OCI-LY7 (cell line): ENCODE results near the gene DNAJC18. TPM values are rescaled to one million over a fixed set of nuclear protein-coding genes. Genes with fewer than 3 reads are reported as not detected.

Source experiments
- BruUV-seq: library from RNA; stranded (reverse); fragments of 400-500 nt; replicated peaks from 2 replicates; lab custom pipeline; 2021; lab: Mats Ljungman, UMichigan
- CTCF ChIA-PET: fragments of 300-600 bp; sonication (Branson Sonifier 250); formaldehyde crosslinking; loops from one replicate; lab custom pipeline; 2022; ENCODE audit warnings: antibody characterized with exemption; ENCODE audit not compliant: unreplicated experiment; lab: Charles Lee
- POLR2A ChIA-PET: fragments of 300-600 bp; sonication (Branson Sonifier 250); formaldehyde crosslinking; loops from one replicate; lab custom pipeline; 2022; ENCODE audit warnings: antibody characterized with exemption; lab: Charles Lee
- DNase-seq: peaks from one replicate; pipeline ENCODE4 v3.0.0-alpha.2; 2015; ENCODE audit warnings: low spot score
- H2AFZ ChIP-seq: fragments of 200-600 bp; sonication (generic), shearing (Covaris generic); 2 replicates; pipeline ENCODE4 v1.6.1; 2014; ENCODE audit warnings: mild to moderate bottlenecking, antibody characterized with exemption, low read length, moderate library complexity
- H3K27ac ChIP-seq: fragments of 200-600 bp; sonication (generic); 2 replicates; pipeline ENCODE4 v1.5.1; 2014; ENCODE audit warnings: mixed run types, low read depth, mild to moderate bottlenecking, moderate library complexity, low read length, inconsistent platforms; ENCODE audit not compliant: poor library complexity, severe bottlenecking
- H3K36me3 ChIP-seq: fragments of 200-600 bp; sonication (generic); 2 replicates; pipeline ENCODE4 v1.6.1; 2014; ENCODE audit warnings: mild to moderate bottlenecking, antibody characterized with exemption, low read length, moderate library complexity, mixed read lengths; ENCODE audit not compliant: insufficient read depth
- H3K4me1 ChIP-seq: fragments of 200-600 bp; sonication (generic); 2 replicates; pipeline ENCODE4 v1.5.1; 2014; ENCODE audit warnings: mild to moderate bottlenecking, low read length; ENCODE audit not compliant: insufficient read depth, poor library complexity, severe bottlenecking
- H3K4me2 ChIP-seq: fragments of 200-600 bp; sonication (generic); 2 replicates; pipeline ENCODE4 v1.6.1; 2014; ENCODE audit warnings: mild to moderate bottlenecking, low read length
- H3K4me3 ChIP-seq: fragments of 200-600 bp; sonication (generic); 2 replicates; pipeline ENCODE4 v1.5.1; 2014; ENCODE audit warnings: mild to moderate bottlenecking, low read depth, low read length; ENCODE audit not compliant: poor library complexity, severe bottlenecking
- H3K79me2 ChIP-seq: fragments of 200-600 bp; sonication (generic); 2 replicates; pipeline ENCODE4 v1.6.1; 2016; ENCODE audit warnings: low read depth, mild to moderate bottlenecking, low read length, moderate library complexity, mixed read lengths; ENCODE audit not compliant: insufficient read depth
- H3K9me2 ChIP-seq: fragments of 200-600 bp; sonication (generic); 2 replicates; pipeline ENCODE4 v1.6.1; 2016; ENCODE audit warnings: mild to moderate bottlenecking, low read length, mixed read lengths; ENCODE audit not compliant: insufficient read depth
- H3K9me3 ChIP-seq: fragments of 200-600 bp; sonication (generic); 2 replicates; pipeline ENCODE4 v1.6.1; 2014; ENCODE audit warnings: mild to moderate bottlenecking, mixed run types, low read length, mixed read lengths
- H4K20me1 ChIP-seq: fragments of 200-600 bp; sonication (generic); 2 replicates; pipeline ENCODE4 v1.6.1; 2014; ENCODE audit warnings: mild to moderate bottlenecking, antibody characterized with exemption, low read length, moderate library complexity, mixed read lengths; ENCODE audit not compliant: insufficient read depth
- EZH2phosphoT487 ChIP-seq: fragments of 200-600 bp; sonication (generic); IDR thresholded peaks from 2 replicates; pipeline ENCODE4 v1.6.1; 2018; ENCODE audit warnings: low read depth, borderline replicate concordance, mild to moderate bottlenecking, mixed run types, antibody characterized with exemption, low read length, moderate library complexity, mixed read lengths
- intact Hi-C: fragments of 100-400 bp; cut with micrococcal nuclease; formaldehyde crosslinking; loops from one replicate; pipeline ENCODE4 v1.10.0; 2022; ENCODE audit not compliant: unreplicated experiment
- total RNA-seq, 2 experiments: library from RNA; depleted of rRNA in 1 of 2; stranded (reverse); fragments of >200 nt in 1 of 2; shearing (Covaris generic) in 1 of 2; gene quantifications; 2 replicates each; pipeline ENCODE4 v1.2.3, GENCODE V29; 2014 to 2022
- TF ChIP-seq, protein P1 (sequence below): fragments of 200-600 bp; sonication (generic); conservative IDR thresholded peaks from 2 replicates; pipeline ENCODE4 v1.5.1; 2014; ENCODE audit warnings: mild to moderate bottlenecking, antibody characterized with exemption, low read length, moderate library complexity, mixed read lengths

DNAJC18 gene
- total RNA-seq, 2 experiments from 2014 or later = 1.2 to 12.6 TPM

GRCh38 chr5:139385061-139386049 is 54.0 kb downstream of the DNAJC18 start:
- Histone ChIP-seq H3K4me3 (peak overlapping the region; percentile 79), H3K79me2 (peaks cover 53% of the 10 kb centered on the region), H3K4me2 (peak overlapping the region; percentile 99), H3K4me1 (peaks cover 70% of the 10 kb centered on the region), H3K9me2 (no peaks in the 10 kb centered on the region), H4K20me1 (peaks cover 7% of the 10 kb centered on the region; the same call in 1 of the 2 replicates), H2AFZ (no peak overlapping the region), H3K36me3 (peaks cover 55% of the 10 kb centered on the region), H3K27ac (peak overlapping the region; percentile 90), H3K9me3 (no peaks in the 10 kb centered on the region)
- intact Hi-C loops = no loop called here
- no peak for TF ChIP-seq EZH2phosphoT487
- TF ChIP-seq, protein P1, sequence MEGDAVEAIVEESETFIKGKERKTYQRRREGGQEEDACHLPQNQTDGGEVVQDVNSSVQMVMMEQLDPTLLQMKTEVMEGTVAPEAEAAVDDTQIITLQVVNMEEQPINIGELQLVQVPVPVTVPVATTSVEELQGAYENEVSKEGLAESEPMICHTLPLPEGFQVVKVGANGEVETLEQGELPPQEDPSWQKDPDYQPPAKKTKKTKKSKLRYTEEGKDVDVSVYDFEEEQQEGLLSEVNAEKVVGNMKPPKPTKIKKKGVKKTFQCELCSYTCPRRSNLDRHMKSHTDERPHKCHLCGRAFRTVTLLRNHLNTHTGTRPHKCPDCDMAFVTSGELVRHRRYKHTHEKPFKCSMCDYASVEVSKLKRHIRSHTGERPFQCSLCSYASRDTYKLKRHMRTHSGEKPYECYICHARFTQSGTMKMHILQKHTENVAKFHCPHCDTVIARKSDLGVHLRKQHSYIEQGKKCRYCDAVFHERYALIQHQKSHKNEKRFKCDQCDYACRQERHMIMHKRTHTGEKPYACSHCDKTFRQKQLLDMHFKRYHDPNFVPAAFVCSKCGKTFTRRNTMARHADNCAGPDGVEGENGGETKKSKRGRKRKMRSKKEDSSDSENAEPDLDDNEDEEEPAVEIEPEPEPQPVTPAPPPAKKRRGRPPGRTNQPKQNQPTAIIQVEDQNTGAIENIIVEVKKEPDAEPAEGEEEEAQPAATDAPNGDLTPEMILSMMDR = peak; percentile 69
- ChIA-PET POLR2A (interaction anchor here (0.9 kb wide), 1 partner anchor 92 kb away, joined by 3 read pairs; the partner anchor contains the start of gene MATR3), CTCF (no interaction called here)
- peak; percentile 63 for DNase-seq
- BruUV-seq = no TSS peak

GRCh38 chr5:139384591-139385051 is 54.7 kb downstream of the DNAJC18 start:
- Histone ChIP-seq H4K20me1 (peaks cover 7% of the 10 kb centered on the region; the same call in 1 of the 2 replicates), H3K4me3 (peak overlapping the region; percentile 79), H3K9me3 (no peaks in the 10 kb centered on the region), H3K9me2 (no peaks in the 10 kb centered on the region), H3K79me2 (peaks cover 47% of the 10 kb centered on the region), H3K4me1 (peaks cover 63% of the 10 kb centered on the region), H3K4me2 (peak overlapping the region; percentile 99), H3K36me3 (peaks cover 53% of the 10 kb centered on the region), H2AFZ (no peak overlapping the region), H3K27ac (peak overlapping the region; percentile 90)
- ChIA-PET CTCF (no interaction called here), POLR2A (interaction anchor here (0.9 kb wide), 1 partner anchor 91 kb away, joined by 3 read pairs; the partner anchor contains the start of gene MATR3)
- TF ChIP-seq, protein P1 = no peak
- TF ChIP-seq EZH2phosphoT487 = no peak
- no TSS peak for BruUV-seq
- intact Hi-C loops = no loop called here
- no peak for DNase-seq
